ENCODE data around the gene DCTN2.

DNA sequence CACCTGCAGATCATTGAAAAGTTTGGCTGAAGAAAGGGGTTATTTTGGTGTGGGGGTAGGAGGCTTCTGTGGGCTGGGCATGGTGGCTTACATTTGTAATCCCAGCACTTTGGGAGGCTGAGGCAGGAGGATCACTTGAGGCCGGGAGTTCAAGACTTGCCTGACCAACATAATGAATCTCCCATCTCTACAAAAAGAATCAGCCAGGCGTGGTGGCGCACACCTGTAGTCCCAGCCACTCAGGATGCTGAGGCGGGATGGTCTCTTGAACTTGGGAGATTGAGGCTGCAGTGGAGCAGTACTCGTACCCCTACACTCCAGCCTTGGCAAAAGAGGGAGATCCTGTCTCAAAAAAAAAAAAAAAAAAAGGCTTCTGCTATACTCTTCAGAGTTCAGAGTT is 33.7 kb downstream of the DCTN2 start:
- TF ChIP-seq, protein P1, sequence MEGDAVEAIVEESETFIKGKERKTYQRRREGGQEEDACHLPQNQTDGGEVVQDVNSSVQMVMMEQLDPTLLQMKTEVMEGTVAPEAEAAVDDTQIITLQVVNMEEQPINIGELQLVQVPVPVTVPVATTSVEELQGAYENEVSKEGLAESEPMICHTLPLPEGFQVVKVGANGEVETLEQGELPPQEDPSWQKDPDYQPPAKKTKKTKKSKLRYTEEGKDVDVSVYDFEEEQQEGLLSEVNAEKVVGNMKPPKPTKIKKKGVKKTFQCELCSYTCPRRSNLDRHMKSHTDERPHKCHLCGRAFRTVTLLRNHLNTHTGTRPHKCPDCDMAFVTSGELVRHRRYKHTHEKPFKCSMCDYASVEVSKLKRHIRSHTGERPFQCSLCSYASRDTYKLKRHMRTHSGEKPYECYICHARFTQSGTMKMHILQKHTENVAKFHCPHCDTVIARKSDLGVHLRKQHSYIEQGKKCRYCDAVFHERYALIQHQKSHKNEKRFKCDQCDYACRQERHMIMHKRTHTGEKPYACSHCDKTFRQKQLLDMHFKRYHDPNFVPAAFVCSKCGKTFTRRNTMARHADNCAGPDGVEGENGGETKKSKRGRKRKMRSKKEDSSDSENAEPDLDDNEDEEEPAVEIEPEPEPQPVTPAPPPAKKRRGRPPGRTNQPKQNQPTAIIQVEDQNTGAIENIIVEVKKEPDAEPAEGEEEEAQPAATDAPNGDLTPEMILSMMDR (IDR thresholded peaks at IDR 0.05; ENCODE audit: insufficient read depth, low read depth, low read length): no peak
- no peak for TF ChIP-seq EZH2 (IDR thresholded peaks at IDR 0.05; ENCODE audit: insufficient read depth, low read length)

Data from astrocyte (in vitro differentiated cells and primary cell).